Kidney (tissue), 14 donors: ENCODE data around the gene FBN3. TPM values are rescaled to one million over a fixed set of nuclear protein-coding genes. Genes with fewer than 3 reads are reported as not detected.

Source experiments
- DNase-seq, 5 donors: peaks; one replicate each; pipeline ENCODE4 v3.0.0-alpha.2; 2013 to 2020
- FAIRE-seq: peaks from 2 replicates; lab custom pipeline; 2012; peaks lifted over from hg19 to GRCh38; lab: Jason Lieb, UNC
- H3K27ac ChIP-seq, 2 donors: one replicate each; pipeline ENCODE4 v1.7.0; 2013; ENCODE audit warnings: low read depth in 2 of 2, low read length in 2 of 2, inconsistent platforms in 1 of 2
- H3K27me3 ChIP-seq: one replicate; pipeline ENCODE4 v1.7.1; 2013; ENCODE audit warnings: low read length, inconsistent platforms; ENCODE audit not compliant: control insufficient read depth, insufficient read depth
- H3K36me3 ChIP-seq, 3 donors: one replicate each; pipeline versions ENCODE4 v1.7.0 to v1.7.1; 2013; ENCODE audit warnings: low read length in 3 of 3, control low read depth in 1 of 3, inconsistent platforms in 1 of 3; ENCODE audit not compliant: insufficient read depth in 3 of 3, control insufficient read depth in 2 of 3
- H3K4me1 ChIP-seq, 3 donors: one replicate each; pipeline versions ENCODE4 v1.7.0 to v1.7.1; 2013; ENCODE audit warnings: low read length in 3 of 3, inconsistent platforms in 1 of 3, low read depth in 1 of 3; ENCODE audit not compliant: control insufficient read depth in 2 of 3, insufficient read depth in 2 of 3
- H3K4me3 ChIP-seq, 3 donors: one replicate each; pipeline versions ENCODE4 v1.7.0 to v1.8.1; 2013; ENCODE audit warnings: low read length in 3 of 3, control low read depth in 1 of 3, inconsistent platforms in 1 of 3
- H3K9ac ChIP-seq, 3 donors: one replicate each; pipeline versions ENCODE4 v1.7.0 to v1.7.1; 2013; ENCODE audit warnings: low read length in 3 of 3, control low read depth in 1 of 3, inconsistent platforms in 1 of 3
- H3K9me3 ChIP-seq, 3 donors: one replicate each; pipeline versions ENCODE4 v1.7.0 to v1.7.1; 2013; ENCODE audit warnings: low read length in 3 of 3, control low read depth in 1 of 3, inconsistent platforms in 1 of 3; ENCODE audit not compliant: control insufficient read depth in 2 of 3, insufficient read depth in 1 of 3
- CTCF ChIP-seq: IDR thresholded peaks from 3 replicates; pipeline ENCODE4 v1.5.1; 2012; ENCODE audit warnings: mild to moderate bottlenecking, moderate library complexity, borderline replicate concordance; ENCODE audit not compliant: insufficient read depth; ENCODE audit errors: extremely low read depth
- intact Hi-C: fragments of 100-400 bp; cut with DNase I; formaldehyde crosslinking; loops from one replicate; pipeline ENCODE4 v1.11.1; 2022
- polyA plus RNA-seq: library from polyadenylated mRNA; stranded (reverse); fragments of 350-450 nt; fragmentation: Illumina TruSeq; extraction: RNeasy Lipid Tissue Mini Kit (QIAGEN cat#74804); gene quantifications from one replicate; pipeline ENCODE4 v1.2.3, GENCODE V29; 2014; ENCODE audit warnings: low read depth, low replicate concordance; ENCODE audit not compliant: insufficient read depth
- total RNA-seq: library from RNA; stranded (reverse); fragmentation: NEBNext Ultra II Directional; extraction: Animal tissue kit (Norgen Biotek cat#: 25700); gene quantifications from one replicate; pipeline ENCODE4 v1.2.1, GENCODE V29; 2021
- donor health status: control.
- donor health status: control.
- donor health status: control.
- donor health status: control.
- donor health status: control.
- donor health status: DM: yes; HTN: yes; CAD: no.
- donor health status: Normal renal cell carcinoma (clear cell type).

The FBN3 gene
- total and polyA plus RNA-seq, 2 donors from 2014 or later = 0.44 to 0.56 TPM

- H3K9ac ChIP-seq = no peak overlapping the region
- H3K4me3 ChIP-seq = no peak overlapping the region
- no peaks in the 10 kb centered on the region for H3K9me3 ChIP-seq
- H3K36me3 ChIP-seq = peaks cover 0 to 4% (median 0%) of the 10 kb centered on the region in 3 donors
- intact Hi-C loops = no loop called here
- no peaks in the 10 kb centered on the region for H3K27me3 ChIP-seq
- FAIRE-seq = no peak
- no peak overlapping the region for H3K27ac ChIP-seq
- DNase-seq = no peak
- no peak for TF ChIP-seq CTCF
- H3K4me1 ChIP-seq = no peaks in the 10 kb centered on the region
These were observed 20.3 kb downstream of the FBN3 start for GRCh38 chr19:8129061-8129618.

GRCh38 chr19:8128551-8128950, 20.8 kb downstream of the FBN3 start:
- no peaks in the 10 kb centered on the region for H3K4me1 ChIP-seq
- intact Hi-C loops = no loop called here

GRCh38 chr19:8127311-8127710, 22.1 kb downstream of the FBN3 start:
- no peak for FAIRE-seq
- no peak overlapping the region for H3K4me3 ChIP-seq
- intact Hi-C loops = no loop called here
- H3K4me1 ChIP-seq = no peaks in the 10 kb centered on the region
- H3K36me3 ChIP-seq = peaks cover 0 to 4% (median 0%) of the 10 kb centered on the region in 3 donors
- H3K27me3 ChIP-seq = no peaks in the 10 kb centered on the region
- no peak for TF ChIP-seq CTCF
- no peaks in the 10 kb centered on the region for H3K9me3 ChIP-seq
- no peak overlapping the region for H3K27ac ChIP-seq
- DNase-seq = no peak
- H3K9ac ChIP-seq = no peak overlapping the region

More at GRCh38 chr19:8128551-8128950, 20.8 kb downstream of the FBN3 start:
- Histone ChIP-seq H3K27ac (no peak overlapping the region), H3K9ac (no peak overlapping the region), H3K4me3 (no peak overlapping the region), H3K27me3 (no peaks in the 10 kb centered on the region), H3K9me3 (no peaks in the 10 kb centered on the region), H3K36me3 (peaks cover 0 to 4% (median 0%) of the 10 kb centered on the region in 3 donors)
- TF ChIP-seq CTCF = no peak
- no peak for FAIRE-seq
- DNase-seq = no peak

GRCh38 chr19:8126511-8126910, 22.9 kb downstream of the FBN3 start:
- Histone ChIP-seq H3K9me3 (no peaks in the 10 kb centered on the region), H3K36me3 (peaks cover 0 to 4% (median 0%) of the 10 kb centered on the region in 3 donors), H3K4me1 (no peaks in the 10 kb centered on the region), H3K4me3 (no peak overlapping the region), H3K27me3 (no peaks in the 10 kb centered on the region), H3K9ac (no peak overlapping the region), H3K27ac (no peak overlapping the region)
- DNase-seq (no peak), FAIRE-seq (no peak)
- no peak for TF ChIP-seq CTCF
- intact Hi-C loops = no loop called here
